Neural progenitor cell (in vitro differentiated cells): ENCODE results near the gene YTHDF2. TPM values are rescaled to one million over a fixed set of nuclear protein-coding genes. Genes with fewer than 3 reads are reported as not detected.
"Not testable (repeated sequence)": the region's sequence is repeated elsewhere in the genome, so short reads cannot be mapped to it uniquely, and the experiment has no call there.

ENCODE experiments used
- DNase-seq: peaks from one replicate; pipeline ENCODE4 v3.0.0-alpha.2; 2016; ENCODE audit warnings: low spot score
- H2AFZ ChIP-seq: fragments of 200-600 bp; sonication (generic); replicated peaks from 2 replicates; pipeline ENCODE4 v1.6.1; 2016; ENCODE audit warnings: antibody characterized with exemption
- H3F3A ChIP-seq: fragments of 200-600 bp; sonication (generic); 2 replicates; pipeline ENCODE4 v1.6.1; 2016; ENCODE audit warnings: antibody characterized with exemption, low read depth
- H3K27ac ChIP-seq: fragments of 200-600 bp; sonication (generic); 2 replicates; pipeline ENCODE4 v1.5.1; 2016; ENCODE audit warnings: mild to moderate bottlenecking
- H3K27me3 ChIP-seq: fragments of 200-600 bp; sonication (generic); 2 replicates; pipeline ENCODE4 v1.6.1; 2016; ENCODE audit warnings: mild to moderate bottlenecking, moderate library complexity
- H3K36me3 ChIP-seq: fragments of 200-600 bp; sonication (generic); 2 replicates; pipeline ENCODE4 v1.5.1; 2016
- H3K4me1 ChIP-seq: fragments of 200-600 bp; sonication (generic); 2 replicates; pipeline ENCODE4 v1.6.1; 2016; ENCODE audit warnings: mixed run types
- H3K4me2 ChIP-seq: fragments of 200-600 bp; sonication (generic); 2 replicates; pipeline ENCODE4 v1.6.1; 2016
- H3K4me3 ChIP-seq: fragments of 200-600 bp; sonication (generic); 2 replicates; pipeline ENCODE4 v1.5.1; 2016
- H3K79me2 ChIP-seq: fragments of 200-600 bp; sonication (generic); 2 replicates; pipeline ENCODE4 v1.6.1; 2016; ENCODE audit warnings: low read depth
- H3K9ac ChIP-seq: fragments of 200-600 bp; sonication (generic); 2 replicates; pipeline ENCODE4 v1.6.1; 2016
- H3K9me3 ChIP-seq: fragments of 200-600 bp; sonication (generic); 2 replicates; pipeline ENCODE4 v1.5.1; 2016; ENCODE audit warnings: low read depth
- H4K20me1 ChIP-seq: fragments of 200-600 bp; sonication (generic); 2 replicates; pipeline ENCODE4 v1.6.1; 2016; ENCODE audit warnings: low read depth
- H3K27ac Mint-ChIP-seq: 3 replicates; pipeline ENCODE4 v1.8.0; 2021; ENCODE audit warnings: mixed read lengths
- H3K27me3 Mint-ChIP-seq: 2 replicates; pipeline ENCODE4 v1.8.0; 2022; ENCODE audit warnings: low read depth, mild to moderate bottlenecking, inconsistent platforms, moderate library complexity, mixed read lengths; ENCODE audit not compliant: insufficient read depth
- H3K36me3 Mint-ChIP-seq: 3 replicates; pipeline ENCODE4 v1.8.0; 2021; ENCODE audit warnings: mixed read lengths
- H3K4me1 Mint-ChIP-seq: 3 replicates; pipeline ENCODE4 v1.8.0; 2021; ENCODE audit warnings: mixed read lengths
- H3K4me3 Mint-ChIP-seq: 3 replicates; pipeline ENCODE4 v1.8.0; 2021; ENCODE audit warnings: mild to moderate bottlenecking, moderate library complexity, mixed read lengths
- H3K9me3 Mint-ChIP-seq: 3 replicates; pipeline ENCODE4 v1.8.0; 2020; ENCODE audit warnings: mixed read lengths
- EZH2 ChIP-seq: fragments of 200-600 bp; sonication (generic); IDR thresholded peaks from 2 replicates; pipeline ENCODE4 v1.6.1; 2017; ENCODE audit warnings: antibody characterized with exemption, mild to moderate bottlenecking, moderate library complexity
- EZH2phosphoT487 ChIP-seq: fragments of 200-600 bp; sonication (generic); IDR thresholded peaks from 2 replicates; pipeline ENCODE4 v1.6.1; 2017; ENCODE audit warnings: antibody characterized with exemption
- total RNA-seq: library from RNA; depleted of rRNA; stranded (reverse); fragments of >200 nt; gene quantifications from 2 replicates; pipeline ENCODE4 v1.2.3, GENCODE V29; 2015; ENCODE audit warnings: low replicate concordance
- TF ChIP-seq, protein P1 (sequence below): fragments of 200-600 bp; sonication (generic); IDR thresholded peaks from 2 replicates; pipeline ENCODE4 v1.5.1; 2017; ENCODE audit warnings: antibody characterized with exemption, mild to moderate bottlenecking

The YTHDF2 gene
- total RNA-seq, 1 donor from 2014 or later, result 107 TPM

DNA sequence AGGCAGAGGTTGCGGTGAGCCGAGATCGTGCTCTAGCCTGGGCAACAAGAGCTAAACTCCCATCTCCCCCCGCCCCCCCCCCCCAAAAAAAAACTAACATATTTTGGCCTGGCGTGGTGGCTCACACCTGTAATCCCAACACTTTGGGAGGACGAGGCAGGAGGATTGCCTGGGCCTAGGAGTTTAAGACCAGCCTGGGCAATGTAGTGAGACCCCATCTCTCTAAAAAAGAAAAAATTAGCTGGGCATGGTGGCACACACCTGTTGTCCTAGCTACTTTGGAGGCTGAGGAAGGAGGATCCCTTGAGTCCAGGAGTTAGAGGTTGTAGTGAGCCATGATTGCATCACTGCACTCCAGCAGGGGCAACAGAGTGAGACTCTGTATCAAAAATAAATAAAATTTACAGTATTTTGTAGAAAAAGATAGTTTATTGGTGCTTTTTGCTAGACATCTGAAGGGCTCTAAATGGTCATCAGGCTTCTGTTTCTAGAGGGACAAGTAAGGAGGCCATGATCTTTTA, 9.0 kb downstream of the YTHDF2 start:
- peaks cover 7% of the 10 kb centered on the region for H3K4me1 ChIP-seq
- H3K4me3 ChIP-seq, result peak overlapping the region; percentile 18
- H3K9ac ChIP-seq, result no peak overlapping the region
- H4K20me1 ChIP-seq, result peaks cover 100% of the 10 kb centered on the region
- H3K9me3 ChIP-seq, result no peaks in the 10 kb centered on the region
- H3F3A ChIP-seq, result peaks cover 37% of the 10 kb centered on the region
- peak overlapping the region; percentile 56 for H3K4me2 ChIP-seq
- Mint-ChIP-seq H3K9me3 (no peaks in the 10 kb centered on the region), H3K36me3 (peaks cover 51% of the 10 kb centered on the region), H3K27ac (no peak overlapping the region), H3K4me3 (no peak overlapping the region), H3K4me1 (peaks cover 28% of the 10 kb centered on the region), H3K27me3 (peaks cover 2% of the 10 kb centered on the region)
- H3K27me3 ChIP-seq, result no peaks in the 10 kb centered on the region
- peaks cover 35% of the 10 kb centered on the region for H3K36me3 ChIP-seq
- H3K79me2 ChIP-seq, result peaks cover 100% of the 10 kb centered on the region
- DNase-seq, result no peak
- no peak overlapping the region for H2AFZ ChIP-seq
- TF ChIP-seq EZH2 (no peak), EZH2phosphoT487 (no peak)
- TF ChIP-seq, protein P1, sequence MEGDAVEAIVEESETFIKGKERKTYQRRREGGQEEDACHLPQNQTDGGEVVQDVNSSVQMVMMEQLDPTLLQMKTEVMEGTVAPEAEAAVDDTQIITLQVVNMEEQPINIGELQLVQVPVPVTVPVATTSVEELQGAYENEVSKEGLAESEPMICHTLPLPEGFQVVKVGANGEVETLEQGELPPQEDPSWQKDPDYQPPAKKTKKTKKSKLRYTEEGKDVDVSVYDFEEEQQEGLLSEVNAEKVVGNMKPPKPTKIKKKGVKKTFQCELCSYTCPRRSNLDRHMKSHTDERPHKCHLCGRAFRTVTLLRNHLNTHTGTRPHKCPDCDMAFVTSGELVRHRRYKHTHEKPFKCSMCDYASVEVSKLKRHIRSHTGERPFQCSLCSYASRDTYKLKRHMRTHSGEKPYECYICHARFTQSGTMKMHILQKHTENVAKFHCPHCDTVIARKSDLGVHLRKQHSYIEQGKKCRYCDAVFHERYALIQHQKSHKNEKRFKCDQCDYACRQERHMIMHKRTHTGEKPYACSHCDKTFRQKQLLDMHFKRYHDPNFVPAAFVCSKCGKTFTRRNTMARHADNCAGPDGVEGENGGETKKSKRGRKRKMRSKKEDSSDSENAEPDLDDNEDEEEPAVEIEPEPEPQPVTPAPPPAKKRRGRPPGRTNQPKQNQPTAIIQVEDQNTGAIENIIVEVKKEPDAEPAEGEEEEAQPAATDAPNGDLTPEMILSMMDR, result no peak
- H3K27ac ChIP-seq, result peak overlapping the region; percentile 46

DNA sequence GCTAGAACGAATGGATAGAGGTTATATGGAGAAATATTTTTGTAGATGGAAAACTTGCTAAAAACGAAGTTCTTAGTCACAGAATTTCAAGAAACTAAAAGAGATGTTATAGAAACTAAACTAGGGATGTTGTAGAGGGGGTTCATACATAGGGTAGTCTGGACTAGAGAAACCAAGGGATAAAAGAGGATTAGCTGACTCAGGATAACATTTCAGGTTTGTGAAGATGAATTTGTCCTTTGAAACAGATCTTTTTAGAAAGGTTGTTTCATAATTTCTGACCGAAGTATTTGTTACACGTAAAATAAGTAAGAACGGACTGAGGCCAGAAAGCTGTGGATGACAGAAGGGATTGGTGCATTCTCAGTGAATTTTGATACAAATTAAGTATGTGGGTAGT, 13.6 kb downstream of the YTHDF2 start:
- TF ChIP-seq, protein P1, result no peak
- no peak for TF ChIP-seq EZH2
- TF ChIP-seq EZH2phosphoT487, result no peak
- peaks cover under 1% of the 10 kb centered on the region for H3K27me3 Mint-ChIP-seq
- H3K27ac Mint-ChIP-seq, result no peak overlapping the region
- no peak for DNase-seq
- no peaks in the 10 kb centered on the region for H3K9me3 ChIP-seq
- no peak overlapping the region for H3K27ac ChIP-seq
- H3K27me3 ChIP-seq, result no peaks in the 10 kb centered on the region
- no peak overlapping the region for H3K4me3 ChIP-seq
- H3K4me1 ChIP-seq, result peaks cover 7% of the 10 kb centered on the region
- peaks cover 37% of the 10 kb centered on the region for H3F3A ChIP-seq
- H3K9ac ChIP-seq, result no peak overlapping the region
- H3K4me3 Mint-ChIP-seq, result no peak overlapping the region
- no peaks in the 10 kb centered on the region for H3K9me3 Mint-ChIP-seq
- H3K36me3 ChIP-seq, result peaks cover 24% of the 10 kb centered on the region
- peaks cover 100% of the 10 kb centered on the region for H4K20me1 ChIP-seq
- H3K79me2 ChIP-seq, result peaks cover 100% of the 10 kb centered on the region
- H3K4me1 Mint-ChIP-seq, result peaks cover 22% of the 10 kb centered on the region
- peaks cover 27% of the 10 kb centered on the region for H3K36me3 Mint-ChIP-seq
- H3K4me2 ChIP-seq, result no peak overlapping the region
- no peak overlapping the region for H2AFZ ChIP-seq

DNA sequence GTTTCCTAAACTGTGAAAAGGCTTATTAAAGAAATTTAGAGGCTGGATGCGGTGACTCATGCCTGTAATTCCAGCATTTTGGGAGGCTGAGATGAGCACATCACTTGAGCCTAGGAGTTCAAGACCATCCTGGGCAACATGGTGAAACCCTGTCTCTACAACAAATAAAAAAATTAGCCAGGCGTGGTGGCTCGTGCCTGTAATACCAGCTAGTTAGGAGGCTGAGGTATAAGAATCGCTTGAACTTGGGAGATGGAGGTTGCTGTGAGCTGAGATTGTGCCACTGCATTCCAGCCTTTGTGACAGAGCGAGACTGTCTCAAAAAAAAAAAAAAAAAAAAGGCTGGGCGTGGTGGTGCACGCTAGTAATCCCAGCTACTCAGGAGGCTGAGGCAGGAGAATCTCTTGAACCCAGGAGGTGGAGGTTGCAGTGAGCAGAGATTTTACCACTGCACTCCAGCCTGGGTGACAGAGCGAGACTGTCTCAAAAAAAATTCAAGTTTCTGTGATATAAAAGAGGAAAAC, 14.1 kb downstream of the YTHDF2 start:
- Histone ChIP-seq H3K79me2 (peaks cover 100% of the 10 kb centered on the region), H3K36me3 (peaks cover 24% of the 10 kb centered on the region), H3F3A (peaks cover 39% of the 10 kb centered on the region), H3K4me1 (peaks cover 13% of the 10 kb centered on the region), H4K20me1 (peaks cover 100% of the 10 kb centered on the region)
- H3K36me3 Mint-ChIP-seq, result peaks cover 26% of the 10 kb centered on the region
- not testable (repeated sequence) for H2AFZ ChIP-seq, H3K27me3 ChIP-seq, H3K9ac ChIP-seq, H3K4me2 ChIP-seq, H3K9me3 ChIP-seq, H3K4me3 Mint-ChIP-seq, H3K9me3 Mint-ChIP-seq, H3K27ac Mint-ChIP-seq, H3K4me3 ChIP-seq, H3K27ac ChIP-seq, H3K27me3 Mint-ChIP-seq, DNase-seq
- H3K4me1 Mint-ChIP-seq, result peaks cover 22% of the 10 kb centered on the region

DNA sequence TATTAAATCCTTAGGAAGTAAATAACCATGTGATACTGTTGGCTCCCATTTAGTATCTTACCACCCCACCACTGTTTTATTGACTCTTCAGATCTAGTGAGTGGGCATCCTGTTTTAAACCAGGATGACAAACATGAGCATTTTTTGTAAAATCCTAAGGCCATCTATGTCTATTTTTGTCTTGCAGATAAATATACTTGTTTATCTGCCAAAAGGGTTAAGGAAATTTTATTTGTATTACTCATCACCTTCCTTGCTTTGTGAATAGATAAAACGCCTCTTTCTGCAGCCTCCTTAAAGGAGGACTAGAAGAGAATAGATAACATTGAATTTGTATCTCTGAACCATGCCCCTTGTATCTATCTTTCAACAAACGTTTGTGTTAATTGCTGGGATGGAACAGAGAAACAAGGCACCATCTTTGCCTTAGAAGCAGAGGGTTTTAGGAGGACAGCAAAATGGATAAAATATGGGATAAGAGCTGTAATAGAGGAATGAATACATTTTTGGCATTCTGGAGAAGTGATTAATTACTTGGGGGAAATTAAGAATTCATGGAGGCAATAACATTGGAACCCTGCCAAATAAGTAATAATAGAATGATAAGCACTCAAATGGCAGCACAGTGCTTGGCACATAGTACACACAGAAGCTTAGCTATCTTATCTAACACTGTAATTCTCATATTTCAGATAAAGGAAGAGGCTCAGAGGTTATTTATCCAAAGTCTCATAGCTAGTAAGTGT, 14.7 kb downstream of the YTHDF2 start:
- peaks cover 23% of the 10 kb centered on the region for H3K36me3 Mint-ChIP-seq
- no peak overlapping the region for H3K4me3 ChIP-seq
- peaks cover 19% of the 10 kb centered on the region for H3K4me1 ChIP-seq

More for the DNA sequence above, 14.7 kb downstream of the YTHDF2 start:
- H3K27ac ChIP-seq, result no peak overlapping the region
- peaks cover 18% of the 10 kb centered on the region for H3K4me1 Mint-ChIP-seq
- no peaks in the 10 kb centered on the region for H3K27me3 Mint-ChIP-seq
- H3K4me2 ChIP-seq, result no peak overlapping the region
- H3K9me3 Mint-ChIP-seq, result no peaks in the 10 kb centered on the region
- H3K9ac ChIP-seq, result no peak overlapping the region
- no peaks in the 10 kb centered on the region for H3K9me3 ChIP-seq
- H3K27ac Mint-ChIP-seq, result no peak overlapping the region
- no peaks in the 10 kb centered on the region for H3K27me3 ChIP-seq
- H3K4me3 Mint-ChIP-seq, result no peak overlapping the region
- no peak for DNase-seq
- H2AFZ ChIP-seq, result no peak overlapping the region
- TF ChIP-seq EZH2phosphoT487 (no peak), EZH2 (no peak)
- TF ChIP-seq, protein P1, result no peak
- peaks cover 20% of the 10 kb centered on the region for H3K36me3 ChIP-seq
- peaks cover 100% of the 10 kb centered on the region for H4K20me1 ChIP-seq
- H3K79me2 ChIP-seq, result peaks cover 100% of the 10 kb centered on the region
- H3F3A ChIP-seq, result peaks cover 39% of the 10 kb centered on the region
